Brain microvascular endothelial cell (primary cell): Measurements from ENCODE around the gene TMPRSS9.

Experiments
- DNase-seq: peaks from one replicate; pipeline ENCODE4 v3.0.0-alpha.2; 2020
- H3K27ac ChIP-seq: fragments of 250-450 bp; sonication (Bioruptor Pico); 2 replicates; pipeline ENCODE4 v1.5.1; 2020; ENCODE audit warnings: mild to moderate bottlenecking, moderate library complexity
- H3K27me3 ChIP-seq: fragments of 250-450 bp; sonication (Bioruptor Pico); replicated peaks from 2 replicates; pipeline ENCODE4 v1.5.1; 2020; ENCODE audit warnings: mild to moderate bottlenecking
- H3K36me3 ChIP-seq: fragments of 250-450 bp; sonication (Bioruptor Pico); replicated peaks from 2 replicates; pipeline ENCODE4 v1.5.1; 2020; ENCODE audit warnings: mild to moderate bottlenecking
- H3K4me3 ChIP-seq: 2 replicates; pipeline ENCODE4 v1.5.1; 2011; ENCODE audit warnings: low read depth, mild to moderate bottlenecking, control low read depth, low read length, moderate library complexity
- in situ Hi-C: cut with HindIII; loops from 2 replicates; pipeline ENCODE4 v1.10.0; 2017; ENCODE audit warnings: low sequenced_read_pairs, low pct_ligation_motif_present
- TF ChIP-seq, protein P1 (sequence below): IDR thresholded peaks from 2 replicates; pipeline ENCODE4 v1.5.1; 2011; ENCODE audit warnings: low read depth, mild to moderate bottlenecking, moderate library complexity, low read length, control low read depth, inconsistent platforms; ENCODE audit errors: missing control alignments

TMPRSS9 gene

DNA sequence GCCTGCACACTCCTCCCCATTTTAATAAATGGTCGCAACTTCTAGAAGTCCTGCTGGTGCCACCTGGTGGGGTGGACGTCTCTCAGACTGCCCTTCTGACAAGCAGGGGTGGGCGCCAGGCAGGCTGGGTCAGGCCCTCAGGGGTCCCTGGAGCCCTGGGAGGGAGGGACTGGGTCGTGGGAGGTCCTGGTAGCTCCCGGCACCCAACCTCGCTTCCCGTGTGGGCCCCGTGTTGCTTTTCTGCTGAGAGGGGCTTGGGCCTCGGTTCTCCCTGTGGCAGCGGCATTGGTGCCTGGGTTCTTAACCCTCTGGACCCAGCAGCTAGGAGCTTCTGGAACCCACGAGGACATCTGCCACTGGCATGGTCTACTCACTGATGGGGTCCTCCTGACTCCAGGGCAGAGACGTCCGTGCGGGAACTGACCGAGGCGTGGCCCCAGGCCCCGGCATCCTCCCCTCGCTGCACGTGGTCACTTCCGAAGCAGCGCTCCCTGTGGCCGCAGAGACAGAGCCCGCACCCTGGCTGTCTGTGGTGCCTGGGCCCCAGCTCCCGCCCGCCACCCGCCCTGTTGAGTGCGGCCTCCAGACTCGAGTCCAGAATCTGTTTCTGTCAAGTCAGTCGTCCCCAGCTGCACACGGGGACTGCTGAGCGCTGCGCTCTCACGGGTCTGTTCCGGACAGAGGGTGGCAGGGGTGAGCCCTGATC, 6.0 kb upstream of the TMPRSS9 start:
- Histone ChIP-seq H3K4me3 (no peak overlapping the region), H3K27ac (no peak overlapping the region), H3K36me3 (no peaks in the 10 kb centered on the region), H3K27me3 (peaks cover 3% of the 10 kb centered on the region)
- TF ChIP-seq, protein P1, sequence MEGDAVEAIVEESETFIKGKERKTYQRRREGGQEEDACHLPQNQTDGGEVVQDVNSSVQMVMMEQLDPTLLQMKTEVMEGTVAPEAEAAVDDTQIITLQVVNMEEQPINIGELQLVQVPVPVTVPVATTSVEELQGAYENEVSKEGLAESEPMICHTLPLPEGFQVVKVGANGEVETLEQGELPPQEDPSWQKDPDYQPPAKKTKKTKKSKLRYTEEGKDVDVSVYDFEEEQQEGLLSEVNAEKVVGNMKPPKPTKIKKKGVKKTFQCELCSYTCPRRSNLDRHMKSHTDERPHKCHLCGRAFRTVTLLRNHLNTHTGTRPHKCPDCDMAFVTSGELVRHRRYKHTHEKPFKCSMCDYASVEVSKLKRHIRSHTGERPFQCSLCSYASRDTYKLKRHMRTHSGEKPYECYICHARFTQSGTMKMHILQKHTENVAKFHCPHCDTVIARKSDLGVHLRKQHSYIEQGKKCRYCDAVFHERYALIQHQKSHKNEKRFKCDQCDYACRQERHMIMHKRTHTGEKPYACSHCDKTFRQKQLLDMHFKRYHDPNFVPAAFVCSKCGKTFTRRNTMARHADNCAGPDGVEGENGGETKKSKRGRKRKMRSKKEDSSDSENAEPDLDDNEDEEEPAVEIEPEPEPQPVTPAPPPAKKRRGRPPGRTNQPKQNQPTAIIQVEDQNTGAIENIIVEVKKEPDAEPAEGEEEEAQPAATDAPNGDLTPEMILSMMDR, result peak; percentile 4
- in situ Hi-C loops, result no loop called here
- DNase-seq, result no peak

DNA sequence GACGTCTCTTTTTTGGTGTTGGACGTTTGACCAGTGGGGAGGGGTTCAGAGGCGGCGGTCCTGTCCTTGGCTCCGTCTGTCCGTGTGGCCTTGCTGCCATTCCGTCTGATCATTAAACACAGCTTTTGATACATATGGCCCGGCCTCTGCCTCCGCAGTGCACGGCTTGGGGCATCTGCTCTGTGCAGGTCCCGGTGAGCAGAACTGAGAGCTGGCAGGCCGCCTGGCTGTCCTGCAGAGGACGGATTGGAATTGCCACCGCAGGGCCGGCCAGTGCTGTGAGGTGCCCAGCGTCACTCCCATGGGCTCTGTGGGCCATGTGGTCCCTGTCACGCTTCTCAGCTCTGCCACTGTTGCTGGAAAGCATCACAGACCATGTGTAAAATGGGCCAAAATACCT, 5.4 kb upstream of the TMPRSS9 start:
- Histone ChIP-seq H3K27ac (no peak overlapping the region), H3K27me3 (peaks cover 8% of the 10 kb centered on the region), H3K4me3 (no peak overlapping the region), H3K36me3 (no peaks in the 10 kb centered on the region)
- no peak for DNase-seq
- in situ Hi-C loops, result no loop called here
- TF ChIP-seq, protein P1, result no peak

DNA sequence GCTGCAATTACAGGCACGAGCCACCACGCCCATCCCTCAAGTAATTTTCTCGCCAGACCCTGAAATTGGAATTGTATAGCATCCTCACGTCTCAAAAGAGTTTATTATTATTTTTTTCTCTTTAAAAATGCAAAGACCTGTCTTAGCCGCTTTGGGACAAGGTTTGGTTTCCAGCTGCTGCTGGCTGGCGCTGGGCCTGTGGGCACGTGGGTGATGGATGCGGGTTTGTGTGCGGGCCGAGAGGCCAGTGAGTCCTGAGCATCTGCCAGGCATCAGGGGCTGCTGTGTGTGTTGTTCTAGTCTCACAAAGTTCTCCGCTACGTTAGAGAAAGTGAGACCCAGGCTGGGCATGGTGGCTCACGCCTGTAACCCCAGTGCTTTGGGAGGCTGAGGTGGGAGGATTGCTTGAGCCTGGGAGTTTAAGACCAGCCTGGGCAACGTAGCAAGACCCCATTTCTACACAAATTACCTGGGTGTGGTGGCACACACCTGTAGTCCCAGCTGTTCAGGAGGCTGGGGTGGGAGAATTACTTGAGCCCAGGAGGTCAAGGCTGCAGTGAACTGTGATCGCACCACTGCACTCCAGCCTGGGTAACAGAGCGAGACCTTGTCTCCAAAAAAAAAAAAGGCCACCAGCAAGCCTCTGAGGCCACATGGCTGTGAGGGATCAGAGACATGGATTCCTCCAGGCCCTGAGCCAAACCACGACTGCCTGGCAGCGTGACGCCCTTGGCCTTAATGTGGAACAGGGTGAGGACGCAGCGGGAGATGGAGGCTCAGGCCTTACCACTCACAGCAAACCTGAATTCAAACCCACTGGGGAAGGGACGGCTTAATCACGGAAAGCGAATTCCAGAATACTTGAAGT, 4.7 kb upstream of the TMPRSS9 start:
- Histone ChIP-seq H3K4me3 (no peak overlapping the region), H3K36me3 (no peaks in the 10 kb centered on the region), H3K27ac (no peak overlapping the region), H3K27me3 (peaks cover 13% of the 10 kb centered on the region)
- no peak for DNase-seq
- in situ Hi-C loops, result no loop called here
- TF ChIP-seq, protein P1, result no peak

DNA sequence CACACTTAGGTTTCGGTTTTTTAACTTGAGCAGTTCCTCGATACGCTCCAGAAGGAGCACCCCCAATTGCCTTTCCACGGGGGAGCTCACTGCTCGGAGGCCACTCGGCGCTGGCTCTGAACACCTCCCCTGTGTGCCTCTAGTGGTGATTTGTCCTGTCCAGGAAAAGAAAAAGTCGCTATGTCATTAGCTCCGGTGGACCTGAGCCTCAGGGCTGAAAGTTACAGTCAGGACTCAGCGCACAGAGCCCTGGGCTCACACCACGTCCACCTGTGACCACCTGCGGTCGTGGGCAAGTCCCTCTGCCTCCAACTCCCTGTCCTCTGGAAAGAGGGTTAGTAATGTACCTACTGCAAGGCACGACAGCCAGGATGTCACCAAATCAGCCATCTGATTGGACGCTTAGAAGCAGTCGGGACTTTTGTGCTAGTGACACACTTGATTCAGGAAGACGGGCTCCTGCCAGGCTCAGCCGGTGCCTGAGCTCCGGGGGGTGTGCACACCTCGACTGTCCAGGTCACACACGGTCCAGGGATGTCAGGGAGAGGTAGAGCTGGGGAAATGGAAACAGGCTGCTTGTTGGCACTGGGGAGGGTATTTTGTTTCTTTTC, 3.9 kb upstream of the TMPRSS9 start:
- Histone ChIP-seq H3K4me3 (no peak overlapping the region), H3K36me3 (no peaks in the 10 kb centered on the region), H3K27ac (no peak overlapping the region), H3K27me3 (peaks cover 18% of the 10 kb centered on the region)
- DNase-seq, result no peak
- in situ Hi-C loops, result no loop called here
- TF ChIP-seq, protein P1, result no peak

DNA sequence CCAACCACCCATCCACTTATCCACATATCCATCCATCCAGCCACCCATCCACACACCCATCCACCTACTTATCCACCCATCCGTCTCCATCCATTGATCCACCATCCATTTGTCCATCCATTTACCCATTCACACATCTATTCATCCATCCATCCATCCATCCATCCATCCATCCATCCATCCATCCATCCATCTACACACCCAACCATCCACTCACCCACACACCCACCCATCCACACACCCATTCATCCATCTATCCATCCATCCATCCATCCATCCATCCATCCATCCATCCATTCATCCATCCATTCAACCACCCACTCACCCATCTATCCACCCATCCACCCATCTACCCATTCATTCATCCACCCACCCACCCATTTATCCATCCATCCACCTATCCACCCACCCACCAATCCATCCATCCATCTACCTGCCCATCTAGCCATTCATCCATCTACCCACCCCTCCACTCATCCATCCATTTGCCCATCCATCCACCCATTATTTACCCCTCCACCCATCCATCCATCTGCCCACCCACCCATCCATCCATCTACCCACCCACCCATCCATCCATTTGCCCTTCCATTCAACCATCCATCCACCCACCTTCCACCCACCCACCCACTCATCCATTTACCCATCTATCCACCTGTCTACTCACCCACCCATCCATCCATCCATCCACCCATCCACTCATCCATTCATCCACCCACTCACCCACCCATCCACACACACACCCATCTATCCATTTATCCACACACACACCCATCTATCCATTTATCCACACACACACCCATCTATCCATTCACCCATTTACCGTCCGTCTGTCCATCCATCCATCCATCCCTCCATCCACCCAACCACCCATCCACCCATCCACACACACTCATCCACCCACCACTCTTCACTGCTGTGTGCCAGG, 2.5 kb upstream of the TMPRSS9 start:
- peaks cover 18% of the 10 kb centered on the region for H3K27me3 ChIP-seq
- H3K4me3 ChIP-seq, result no peak overlapping the region
- no peak overlapping the region for H3K27ac ChIP-seq
- in situ Hi-C loops, result no loop called here
- TF ChIP-seq, protein P1, result no peak
- H3K36me3 ChIP-seq, result no peaks in the 10 kb centered on the region
- DNase-seq, result no peak
